ENCODE results near the gene GPI. TPM values are rescaled to one million over a fixed set of nuclear protein-coding genes. Genes with fewer than 3 reads are reported as not detected.

GPI gene
- total RNA-seq, 5 donors from 2014 or later (not counting 1 experiment from before 2014, with no cell fraction given): 108 to 132 (median 126) TPM

DNA sequence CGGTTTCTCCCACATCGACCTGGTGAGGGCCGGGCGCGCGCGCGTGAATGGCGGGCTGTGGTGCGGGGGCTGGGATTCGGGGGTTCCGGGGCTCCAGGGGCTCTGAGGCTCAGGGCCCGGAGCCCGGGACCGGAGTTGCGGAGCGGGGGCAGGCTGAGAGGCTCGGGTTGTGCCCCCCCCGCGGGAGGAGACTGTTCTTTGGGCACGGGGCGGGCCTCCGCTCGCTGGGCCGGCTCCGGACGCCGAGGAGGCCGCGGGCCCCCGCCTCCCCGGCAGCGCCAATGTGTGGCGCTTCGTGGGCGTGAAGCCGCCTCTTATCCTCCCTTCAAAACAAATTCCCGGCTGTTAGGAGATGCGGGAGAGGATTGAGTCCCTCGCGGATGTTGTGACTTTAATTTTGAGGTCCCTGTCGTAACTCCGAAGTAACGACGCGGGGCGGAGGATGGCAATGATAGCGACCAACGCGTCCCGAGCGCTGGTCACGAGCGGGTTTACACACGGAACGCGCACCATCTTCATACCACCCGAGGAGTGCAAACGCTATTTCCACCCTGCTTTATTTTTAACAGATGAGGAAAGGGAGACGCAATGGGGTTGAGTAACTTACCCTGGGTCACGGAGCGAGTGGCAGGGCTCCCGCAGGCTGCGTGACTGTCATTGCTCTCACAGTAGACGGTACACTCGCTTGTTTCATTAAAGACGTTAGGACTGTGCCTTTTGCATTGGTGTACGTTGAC, 63.7 kb downstream of the GPI start:
- ChIA-PET POLR2A (no interaction called here), CTCF (interaction anchor here in 1 of 2 donors (0.6 to 0.9 kb wide), 2 partner anchors 21 to 100 kb away, joined by 3 to 4 read pairs; no protein-coding TSS in a partner anchor)
- Mint-ChIP-seq H3K9me3 (no peaks in the 10 kb centered on the region), H3K27me3 (no peaks in the 10 kb centered on the region), H3K27ac (peak overlapping the region; percentile 88 to 92), H3K4me1 (peaks cover 28 to 42% (median 35%) of the 10 kb centered on the region in 3 donors), H3K36me3 (peaks cover 14% of the 10 kb centered on the region), H3K4me3 (peak overlapping the region; percentile 90 to 97 (median 96))
- peaks cover 23 to 27% of the 10 kb centered on the region in 2 experiments for H3K4me1 ChIP-seq (ENCODE audit: control insufficient read depth in 1 of 2, extremely low read depth in 1 of 2, insufficient read depth in 2 of 2, low read length in 2 of 2)
- H3K36me3 ChIP-seq (ENCODE audit: control insufficient read depth in 2 of 2, extremely low read depth in 1 of 2, insufficient read depth in 1 of 2, low read length in 1 of 2): peaks cover 0 to 16% of the 10 kb centered on the region in 2 donors
- peak in 23 of 35 experiments; percentile 2 to 52 (median 21) for DNase-seq
- peak overlapping the region; percentile 66 for H3K27ac ChIP-seq (ENCODE audit: low read length)
- H3K9me3 ChIP-seq: no peaks in the 10 kb centered on the region
- peak overlapping the region; percentile 71 to 92 for H3K4me3 ChIP-seq (ENCODE audit: control insufficient read depth in 1 of 2, extremely low read depth in 1 of 2, low read length in 1 of 2)
- peak; percentile 42 to 68 (median 66) for ATAC-seq (replicated peaks in 1 of 4)
- H3K27me3 ChIP-seq (replicated peaks in 1 of 2; ENCODE audit: control insufficient read depth in 2 of 2, extremely low read depth in 1 of 2, insufficient read depth in 2 of 2, low read length in 1 of 2): no peaks in the 10 kb centered on the region
- 0% methylated on average over 33 of the region's 68 CpGs for WGBS (ENCODE audit: insufficient coverage)

DNA sequence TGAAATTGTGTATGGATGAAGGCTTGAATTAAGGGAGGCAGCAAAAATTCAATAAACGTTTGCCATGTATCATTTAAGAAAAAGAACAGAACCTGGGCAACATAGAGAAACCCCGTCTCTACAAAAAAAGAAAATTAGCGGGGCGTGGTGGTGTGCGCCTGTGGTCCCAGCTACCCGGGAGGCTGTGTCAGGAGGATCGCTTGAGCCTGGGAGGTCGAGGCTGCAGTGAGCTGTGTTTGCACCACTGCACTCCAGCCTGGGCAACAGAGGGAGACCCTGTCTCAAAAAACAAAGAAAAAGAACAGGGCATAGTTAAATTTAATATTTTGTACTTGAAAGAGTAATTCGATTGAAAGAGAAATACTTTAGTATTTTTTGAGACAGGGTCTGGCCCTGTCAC, 64.6 kb downstream of the GPI start:
- Histone ChIP-seq H3K27me3 (replicated peaks in 1 of 2; ENCODE audit: control insufficient read depth in 2 of 2, extremely low read depth in 1 of 2, insufficient read depth in 2 of 2, low read length in 1 of 2) (no peaks in the 10 kb centered on the region), H3K36me3 (ENCODE audit: control insufficient read depth in 2 of 2, extremely low read depth in 1 of 2, insufficient read depth in 1 of 2, low read length in 1 of 2) (peaks cover 4 to 21% of the 10 kb centered on the region in 2 donors), H3K4me3 (ENCODE audit: control insufficient read depth in 1 of 2, extremely low read depth in 1 of 2, low read length in 1 of 2) (peak overlapping the region; percentile 44 to 71), H3K27ac (ENCODE audit: low read length) (no peak overlapping the region), H3K9me3 (no peaks in the 10 kb centered on the region), H3K4me1 (ENCODE audit: control insufficient read depth in 1 of 2, extremely low read depth in 1 of 2, insufficient read depth in 2 of 2, low read length in 2 of 2) (peaks cover 23 to 27% of the 10 kb centered on the region in 2 experiments)
- Mint-ChIP-seq H3K27ac (no peak overlapping the region), H3K36me3 (peaks cover 12% of the 10 kb centered on the region), H3K27me3 (no peaks in the 10 kb centered on the region), H3K9me3 (no peaks in the 10 kb centered on the region), H3K4me1 (peaks cover 31 to 45% (median 40%) of the 10 kb centered on the region in 3 donors), H3K4me3 (peak overlapping the region; percentile 90 to 97 (median 96))
- POLR2A ChIA-PET: no interaction called here
- no peak for DNase-seq
- WGBS (ENCODE audit: insufficient coverage): 47% methylated on average over 7 of the region's 9 CpGs
- CTCF ChIA-PET: interaction anchor here in 1 of 2 donors (1.2 kb wide), 1 partner anchor 11 kb away, joined by 3 read pairs; no protein-coding TSS in a partner anchor
- no peak for ATAC-seq (replicated peaks in 1 of 4)

DNA sequence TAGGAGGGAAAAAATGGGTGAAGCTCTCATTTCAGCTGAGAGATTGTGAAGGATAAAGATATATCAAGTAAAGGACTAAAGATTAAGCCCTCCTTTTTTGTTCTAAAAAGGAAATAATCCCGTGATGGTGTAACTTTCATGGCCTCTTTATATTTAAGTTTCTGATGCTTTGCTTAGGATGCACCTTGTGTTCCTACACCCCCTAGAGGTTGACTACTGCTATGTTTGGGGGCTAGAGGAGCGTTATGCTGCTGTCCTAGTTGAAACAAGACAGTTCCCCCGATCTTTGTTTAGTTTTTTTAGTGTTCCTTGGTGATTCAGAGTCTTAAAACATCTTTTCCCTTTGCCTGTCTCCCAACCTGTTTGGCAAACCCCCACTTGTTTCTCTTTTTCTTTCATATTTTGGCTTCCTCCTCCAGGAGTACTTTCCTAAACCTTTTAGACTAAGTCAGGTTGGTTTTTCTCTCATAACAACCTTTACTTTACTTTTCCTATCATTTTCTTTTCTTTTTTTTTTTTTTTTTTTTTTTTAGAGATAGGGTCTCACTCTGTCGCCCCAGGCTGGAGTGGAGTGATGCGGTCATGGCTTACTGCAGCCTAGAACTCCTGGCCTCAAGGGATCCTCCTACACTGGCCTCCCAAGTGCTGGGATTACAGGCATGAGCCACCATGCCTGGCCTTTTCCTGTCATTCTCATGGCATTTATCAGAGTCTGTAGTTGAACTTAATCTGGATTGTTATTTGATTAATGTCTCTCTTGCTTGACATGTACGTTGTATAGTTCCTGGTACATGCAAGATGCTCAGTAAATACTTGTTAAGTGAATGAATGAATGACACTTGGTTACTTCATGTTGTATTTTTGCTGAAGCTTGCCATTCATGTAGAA, 66.0 kb downstream of the GPI start:
- H3K36me3 ChIP-seq (ENCODE audit: control insufficient read depth in 2 of 2, extremely low read depth in 1 of 2, insufficient read depth in 1 of 2, low read length in 1 of 2): peaks cover 4 to 35% of the 10 kb centered on the region in 2 donors
- no peaks in the 10 kb centered on the region for H3K27me3 Mint-ChIP-seq
- no CpG with 5 or more reads among the region's 6 CpGs for WGBS (ENCODE audit: insufficient coverage)
- DNase-seq: peak in 29 of 35 experiments; percentile 10 to 78 (median 38)
- no peaks in the 10 kb centered on the region for H3K9me3 Mint-ChIP-seq
- H3K27ac Mint-ChIP-seq: peak overlapping the region; percentile 51 to 78
- peak overlapping the region; percentile 53 to 96 (median 90) for H3K4me3 Mint-ChIP-seq
- H3K9me3 ChIP-seq: no peaks in the 10 kb centered on the region
- peaks cover 23 to 27% of the 10 kb centered on the region in 2 experiments for H3K4me1 ChIP-seq (ENCODE audit: control insufficient read depth in 1 of 2, extremely low read depth in 1 of 2, insufficient read depth in 2 of 2, low read length in 2 of 2)
- no peaks in the 10 kb centered on the region for H3K27me3 ChIP-seq (replicated peaks in 1 of 2; ENCODE audit: control insufficient read depth in 2 of 2, extremely low read depth in 1 of 2, insufficient read depth in 2 of 2, low read length in 1 of 2)
- no peak overlapping the region for H3K4me3 ChIP-seq (ENCODE audit: control insufficient read depth in 1 of 2, extremely low read depth in 1 of 2, low read length in 1 of 2)
- ChIA-PET POLR2A (interaction anchor here in 1 of 2 donors (0.6 kb wide), 2 partner anchors 25 to 33 kb away, joined by 3 to 5 read pairs; no protein-coding TSS in a partner anchor), CTCF (interaction anchor here in 1 of 2 donors (0.6 to 1.2 kb wide), 10 partner anchors 8 to 1097 kb away, joined by 3 to 6 read pairs (median 3); no protein-coding TSS in a partner anchor)
- H3K4me1 Mint-ChIP-seq: peaks cover 32 to 45% (median 40%) of the 10 kb centered on the region in 3 donors
- no peak overlapping the region for H3K27ac ChIP-seq (ENCODE audit: low read length)
- peak; percentile 38 to 59 (median 42) for ATAC-seq (replicated peaks in 1 of 4)
- H3K36me3 Mint-ChIP-seq: peaks cover 15% of the 10 kb centered on the region

DNA sequence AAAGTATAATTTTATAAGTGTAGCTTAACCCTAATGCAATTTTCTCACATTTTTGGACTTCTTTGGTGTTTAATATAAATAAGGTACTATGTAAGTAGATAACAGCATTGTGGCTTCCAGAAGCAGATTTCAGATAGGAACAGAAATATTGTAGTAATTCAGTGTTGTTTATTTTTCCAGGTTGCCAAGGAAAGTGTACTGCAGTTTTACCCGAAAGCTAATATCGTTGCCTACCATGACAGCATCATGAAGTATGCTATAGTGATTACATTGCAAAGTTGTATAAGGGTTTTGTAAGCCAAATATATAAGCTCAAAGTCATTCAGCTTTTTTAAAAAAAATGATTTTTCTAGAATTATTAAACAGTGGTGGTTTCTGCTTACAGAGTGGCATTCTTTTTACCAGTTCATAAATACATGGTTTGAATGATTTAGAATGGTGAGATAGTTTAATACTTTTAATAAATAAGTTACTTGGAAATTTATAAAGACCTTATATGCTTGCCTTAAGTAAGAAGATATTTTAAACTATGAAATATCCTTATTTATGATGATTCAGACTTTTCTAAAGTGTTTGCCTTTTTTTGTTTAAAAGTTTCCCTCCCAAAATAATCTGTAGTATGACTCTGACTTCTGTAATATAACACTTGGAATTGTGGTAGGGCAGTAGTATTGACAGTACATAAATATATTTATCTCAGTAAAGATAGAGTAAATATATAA, 66.8 kb downstream of the GPI start:
- Mint-ChIP-seq H3K36me3 (peaks cover 18% of the 10 kb centered on the region), H3K4me1 (peaks cover 32 to 45% (median 42%) of the 10 kb centered on the region in 3 donors), H3K27me3 (no peaks in the 10 kb centered on the region), H3K9me3 (no peaks in the 10 kb centered on the region), H3K4me3 (no peak overlapping the region), H3K27ac (no peak overlapping the region)
- DNase-seq (no peak), ATAC-seq (replicated peaks in 1 of 4) (no peak)
- Histone ChIP-seq H3K4me1 (ENCODE audit: control insufficient read depth in 1 of 2, extremely low read depth in 1 of 2, insufficient read depth in 2 of 2, low read length in 2 of 2) (peaks cover 23 to 27% of the 10 kb centered on the region in 2 experiments), H3K9me3 (no peaks in the 10 kb centered on the region), H3K4me3 (ENCODE audit: control insufficient read depth in 1 of 2, extremely low read depth in 1 of 2, low read length in 1 of 2) (no peak overlapping the region), H3K27me3 (replicated peaks in 1 of 2; ENCODE audit: control insufficient read depth in 2 of 2, extremely low read depth in 1 of 2, insufficient read depth in 2 of 2, low read length in 1 of 2) (no peaks in the 10 kb centered on the region), H3K36me3 (ENCODE audit: control insufficient read depth in 2 of 2, extremely low read depth in 1 of 2, insufficient read depth in 1 of 2, low read length in 1 of 2) (peaks cover 9 to 43% of the 10 kb centered on the region in 2 donors), H3K27ac (ENCODE audit: low read length) (no peak overlapping the region)
- no CpG with 5 or more reads among the region's 2 CpGs for WGBS (ENCODE audit: insufficient coverage)
- ChIA-PET POLR2A (interaction anchor here in 1 of 2 donors (0.6 kb wide), 1 partner anchor 26 kb away, joined by 3 read pairs; no protein-coding TSS in a partner anchor), CTCF (interaction anchor here in 1 of 2 donors (0.6 to 1.0 kb wide), 2 partner anchors 9 to 1098 kb away, joined by 3 read pairs; no protein-coding TSS in a partner anchor)

DNA sequence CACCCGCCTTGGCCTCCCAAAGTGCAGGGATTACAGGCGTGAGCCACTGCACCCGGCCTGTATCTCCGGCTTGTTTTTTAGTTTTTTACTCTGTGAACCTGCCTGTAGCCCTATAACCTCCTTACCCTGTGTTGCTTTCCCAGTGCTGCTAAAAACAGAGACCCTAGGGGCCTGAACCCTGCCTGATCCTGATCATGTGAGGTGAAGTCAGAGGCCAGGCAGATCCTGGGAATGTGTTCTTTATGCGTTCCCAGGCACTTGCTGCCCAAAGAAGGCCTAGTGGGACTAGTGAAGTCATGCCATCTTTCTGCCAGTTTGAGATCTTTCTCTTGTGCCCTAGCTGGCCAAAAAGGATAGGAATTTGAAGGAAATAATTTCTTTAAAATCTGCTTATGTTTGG, 67.8 kb downstream of the GPI start:
- Mint-ChIP-seq H3K27me3 (no peaks in the 10 kb centered on the region), H3K36me3 (peaks cover 18% of the 10 kb centered on the region), H3K27ac (no peak overlapping the region), H3K4me1 (peaks cover 30 to 43% (median 41%) of the 10 kb centered on the region in 3 donors), H3K4me3 (no peak overlapping the region), H3K9me3 (no peaks in the 10 kb centered on the region)
- CTCF ChIA-PET: no interaction called here
- POLR2A ChIA-PET: no interaction called here
- peaks cover 13 to 51% of the 10 kb centered on the region in 2 donors for H3K36me3 ChIP-seq (ENCODE audit: control insufficient read depth in 2 of 2, extremely low read depth in 1 of 2, insufficient read depth in 1 of 2, low read length in 1 of 2)
- H3K27ac ChIP-seq (ENCODE audit: low read length): no peak overlapping the region
- WGBS (ENCODE audit: insufficient coverage): 92% methylated on average over 5 of the region's 5 CpGs
- no peaks in the 10 kb centered on the region for H3K9me3 ChIP-seq
- no peak for DNase-seq
- H3K4me3 ChIP-seq (ENCODE audit: control insufficient read depth in 1 of 2, extremely low read depth in 1 of 2, low read length in 1 of 2): no peak overlapping the region
- ATAC-seq (replicated peaks in 1 of 4): no peak
- peaks cover 16 to 25% of the 10 kb centered on the region in 2 experiments for H3K4me1 ChIP-seq (ENCODE audit: control insufficient read depth in 1 of 2, extremely low read depth in 1 of 2, insufficient read depth in 2 of 2, low read length in 2 of 2)
- no peaks in the 10 kb centered on the region for H3K27me3 ChIP-seq (replicated peaks in 1 of 2; ENCODE audit: control insufficient read depth in 2 of 2, extremely low read depth in 1 of 2, insufficient read depth in 2 of 2, low read length in 1 of 2)
